Testis (tissue), 2 donors: ENCODE data around the gene CACNB4.

Experiments
- POLR2A ChIP-seq: fragments of 450-650 bp; IDR thresholded peaks from one replicate; pipeline ENCODE4 v1.6.1; 2017; ENCODE audit warnings: antibody characterized with exemption, mild to moderate bottlenecking, moderate library complexity
- TF ChIP-seq, protein P1 (sequence below), 3 experiments: fragments of 450-650 bp in 2 of 3; fragments of 200-600 bp in 1 of 3; sonication (generic) in 1 of 3; IDR thresholded peaks; one replicate each; pipeline ENCODE4 v1.5.1; 2016 to 2019; ENCODE audit warnings: antibody characterized with exemption in 3 of 3, mild to moderate bottlenecking in 2 of 3, moderate library complexity in 1 of 3

GRCh38 chr2:152050341-152050740 lies 48.5 kb downstream of the CACNB4 start:
- TF ChIP-seq POLR2A, result no peak
- TF ChIP-seq, protein P1, sequence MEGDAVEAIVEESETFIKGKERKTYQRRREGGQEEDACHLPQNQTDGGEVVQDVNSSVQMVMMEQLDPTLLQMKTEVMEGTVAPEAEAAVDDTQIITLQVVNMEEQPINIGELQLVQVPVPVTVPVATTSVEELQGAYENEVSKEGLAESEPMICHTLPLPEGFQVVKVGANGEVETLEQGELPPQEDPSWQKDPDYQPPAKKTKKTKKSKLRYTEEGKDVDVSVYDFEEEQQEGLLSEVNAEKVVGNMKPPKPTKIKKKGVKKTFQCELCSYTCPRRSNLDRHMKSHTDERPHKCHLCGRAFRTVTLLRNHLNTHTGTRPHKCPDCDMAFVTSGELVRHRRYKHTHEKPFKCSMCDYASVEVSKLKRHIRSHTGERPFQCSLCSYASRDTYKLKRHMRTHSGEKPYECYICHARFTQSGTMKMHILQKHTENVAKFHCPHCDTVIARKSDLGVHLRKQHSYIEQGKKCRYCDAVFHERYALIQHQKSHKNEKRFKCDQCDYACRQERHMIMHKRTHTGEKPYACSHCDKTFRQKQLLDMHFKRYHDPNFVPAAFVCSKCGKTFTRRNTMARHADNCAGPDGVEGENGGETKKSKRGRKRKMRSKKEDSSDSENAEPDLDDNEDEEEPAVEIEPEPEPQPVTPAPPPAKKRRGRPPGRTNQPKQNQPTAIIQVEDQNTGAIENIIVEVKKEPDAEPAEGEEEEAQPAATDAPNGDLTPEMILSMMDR (IDR thresholded peaks at IDR 0.05), result no peak
